ENCODE data around the gene CACNB4. TPM values are rescaled to one million over a fixed set of nuclear protein-coding genes. Genes with fewer than 3 reads are reported as not detected.

Gene CACNB4
- total RNA-seq, 4 donors from 2014 or later = 0.88 to 4.6 (median 2.6) TPM

- no peak overlapping the region for H3K4me3 ChIP-seq
- H3K4me1 ChIP-seq = no peaks in the 10 kb centered on the region
- no peaks in the 10 kb centered on the region for H3K9me3 ChIP-seq
- DNase-seq = no peak
- H3K27me3 ChIP-seq = no peaks in the 10 kb centered on the region
- TF ChIP-seq POLR2A (IDR thresholded peaks at IDR 0.05) = no peak
- TF ChIP-seq CTCF (IDR thresholded peaks at IDR 0.05) = no peak
- no peaks in the 10 kb centered on the region for H3K36me3 ChIP-seq
- no peak overlapping the region for H3K27ac ChIP-seq
These were observed 40.2 kb downstream of the CACNB4 start for GRCh38 chr2:152058655-152059054.

- no peaks in the 10 kb centered on the region for H3K36me3 ChIP-seq
- no peaks in the 10 kb centered on the region for H3K4me1 ChIP-seq
- no peak overlapping the region for H3K27ac ChIP-seq
- no peaks in the 10 kb centered on the region for H3K9me3 ChIP-seq
- no peak for TF ChIP-seq POLR2A (IDR thresholded peaks at IDR 0.05)
- TF ChIP-seq CTCF (IDR thresholded peaks at IDR 0.05) = no peak
- H3K27me3 ChIP-seq = no peaks in the 10 kb centered on the region
- DNase-seq = no peak
- no peak overlapping the region for H3K4me3 ChIP-seq
These were observed 42.4 kb downstream of the CACNB4 start for GRCh38 chr2:152056418-152056817.

- DNase-seq = no peak
- TF ChIP-seq POLR2A (IDR thresholded peaks at IDR 0.05) (no peak), CTCF (IDR thresholded peaks at IDR 0.05) (no peak)
- Histone ChIP-seq H3K4me3 (no peak overlapping the region), H3K27me3 (no peaks in the 10 kb centered on the region), H3K36me3 (no peaks in the 10 kb centered on the region), H3K27ac (no peak overlapping the region), H3K4me1 (no peaks in the 10 kb centered on the region), H3K9me3 (no peaks in the 10 kb centered on the region)
These were observed 43.3 kb downstream of the CACNB4 start for GRCh38 chr2:152055366-152056108.

GRCh38 chr2:152054593-152054992 lies 44.3 kb downstream of the CACNB4 start:
- no peaks in the 10 kb centered on the region for H3K9me3 ChIP-seq
- TF ChIP-seq POLR2A (IDR thresholded peaks at IDR 0.05) = no peak
- no peak for TF ChIP-seq CTCF (IDR thresholded peaks at IDR 0.05)
- no peaks in the 10 kb centered on the region for H3K36me3 ChIP-seq
- H3K4me1 ChIP-seq = no peaks in the 10 kb centered on the region
- H3K27ac ChIP-seq = no peak overlapping the region
- H3K4me3 ChIP-seq = no peak overlapping the region
- DNase-seq = no peak
- H3K27me3 ChIP-seq = no peaks in the 10 kb centered on the region

- no peak for DNase-seq
- no peaks in the 10 kb centered on the region for H3K4me1 ChIP-seq
- no peaks in the 10 kb centered on the region for H3K27me3 ChIP-seq
- no peaks in the 10 kb centered on the region for H3K9me3 ChIP-seq
- no peak overlapping the region for H3K4me3 ChIP-seq
- TF ChIP-seq POLR2A (IDR thresholded peaks at IDR 0.05) = no peak
- TF ChIP-seq CTCF (IDR thresholded peaks at IDR 0.05) = no peak
- H3K27ac ChIP-seq = no peak overlapping the region
- no peaks in the 10 kb centered on the region for H3K36me3 ChIP-seq
These were observed 47.4 kb downstream of the CACNB4 start for GRCh38 chr2:152051436-152051835.
